Suprapubic skin (tissue), 3 donors: Measurements from ENCODE around the gene CILP.

ENCODE experiments used
- POLR2A ChIP-seq, 2 donors: fragments of 450-650 bp; IDR thresholded peaks; one replicate each; pipeline ENCODE4 v1.6.1; 2017; ENCODE audit warnings: antibody characterized with exemption in 2 of 2, mild to moderate bottlenecking in 2 of 2, moderate library complexity in 2 of 2
- TF ChIP-seq, protein P1 (sequence below), 2 donors: fragments of 200-600 bp in 1 of 2; fragments of 450-650 bp in 1 of 2; sonication (generic) in 1 of 2; IDR thresholded peaks; one replicate each; pipeline ENCODE4 v1.5.1; 2016 to 2019; ENCODE audit warnings: antibody characterized with exemption in 2 of 2, mild to moderate bottlenecking in 1 of 2, moderate library complexity in 1 of 2

DNA sequence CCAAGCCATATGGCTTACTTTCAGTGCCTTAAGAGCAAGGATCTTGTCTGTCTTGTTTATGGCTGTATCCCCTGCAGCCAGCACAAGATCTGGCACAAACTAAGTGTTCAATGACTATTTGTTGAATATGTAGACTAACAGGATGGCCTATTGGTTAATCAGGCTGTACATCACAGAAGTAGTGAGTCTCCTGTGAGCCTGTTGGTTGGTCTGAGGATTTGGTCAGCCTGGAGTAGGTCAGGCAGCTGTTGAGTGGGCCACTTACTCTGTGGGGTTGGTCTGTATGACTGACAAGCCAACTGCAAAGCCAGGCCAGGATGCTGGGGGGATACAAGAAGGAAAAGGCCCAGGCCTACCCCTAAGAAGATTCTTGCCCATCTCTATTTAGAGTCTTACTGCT is 33.4 kb upstream of the CILP start:
- TF ChIP-seq POLR2A (IDR thresholded peaks at IDR 0.05): no peak
- TF ChIP-seq, protein P1, sequence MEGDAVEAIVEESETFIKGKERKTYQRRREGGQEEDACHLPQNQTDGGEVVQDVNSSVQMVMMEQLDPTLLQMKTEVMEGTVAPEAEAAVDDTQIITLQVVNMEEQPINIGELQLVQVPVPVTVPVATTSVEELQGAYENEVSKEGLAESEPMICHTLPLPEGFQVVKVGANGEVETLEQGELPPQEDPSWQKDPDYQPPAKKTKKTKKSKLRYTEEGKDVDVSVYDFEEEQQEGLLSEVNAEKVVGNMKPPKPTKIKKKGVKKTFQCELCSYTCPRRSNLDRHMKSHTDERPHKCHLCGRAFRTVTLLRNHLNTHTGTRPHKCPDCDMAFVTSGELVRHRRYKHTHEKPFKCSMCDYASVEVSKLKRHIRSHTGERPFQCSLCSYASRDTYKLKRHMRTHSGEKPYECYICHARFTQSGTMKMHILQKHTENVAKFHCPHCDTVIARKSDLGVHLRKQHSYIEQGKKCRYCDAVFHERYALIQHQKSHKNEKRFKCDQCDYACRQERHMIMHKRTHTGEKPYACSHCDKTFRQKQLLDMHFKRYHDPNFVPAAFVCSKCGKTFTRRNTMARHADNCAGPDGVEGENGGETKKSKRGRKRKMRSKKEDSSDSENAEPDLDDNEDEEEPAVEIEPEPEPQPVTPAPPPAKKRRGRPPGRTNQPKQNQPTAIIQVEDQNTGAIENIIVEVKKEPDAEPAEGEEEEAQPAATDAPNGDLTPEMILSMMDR (IDR thresholded peaks at IDR 0.05): no peak
